HG03025 (cell line): ENCODE data around the gene GRM2.
"Not testable (repeated sequence)": the region's sequence is repeated elsewhere in the genome, so short reads cannot be mapped to it uniquely, and the experiment has no call there.

Experiments
- ATAC-seq: cut with Tn5 transposase; IDR thresholded peaks from one replicate; pipeline ENCODE4 v1.9.1; 2021; ENCODE audit warnings: mild to moderate bottlenecking, moderate library complexity; ENCODE audit not compliant: unreplicated experiment, low FRiP score

The GRM2 gene

GRCh38 chr3:51719410-51720025 is 12.7 kb downstream of the GRM2 start:
- ATAC-seq: no peak

GRCh38 chr3:51720292-51721061 is 13.6 kb downstream of the GRM2 start:
- no peak for ATAC-seq

- no peak for ATAC-seq
Measured at GRCh38 chr3:51721062-51721745, 14.3 kb downstream of the GRM2 start.

GRCh38 chr3:51722362-51722761 is 15.5 kb downstream of the GRM2 start:
- no peak for ATAC-seq

- no peak for ATAC-seq
Measured at GRCh38 chr3:51727500-51727899, 20.6 kb downstream of the GRM2 start.

- no peak for ATAC-seq
Measured at GRCh38 chr3:51729042-51729633, 22.3 kb downstream of the GRM2 start.

- no peak for ATAC-seq
Measured at GRCh38 chr3:51733859-51734571, 27.1 kb downstream of the GRM2 start.

GRCh38 chr3:51734572-51734907 is 27.7 kb downstream of the GRM2 start:
- no peak for ATAC-seq

- ATAC-seq: no peak
Measured at GRCh38 chr3:51735039-51735438, 28.2 kb downstream of the GRM2 start.

- ATAC-seq: no peak
Measured at GRCh38 chr3:51735950-51736349, 29.1 kb downstream of the GRM2 start.

GRCh38 chr3:51739110-51739509 is 32.2 kb downstream of the GRM2 start:
- ATAC-seq: no peak

GRCh38 chr3:51742320-51742719 is 35.5 kb downstream of the GRM2 start:
- not testable (repeated sequence) for ATAC-seq

GRCh38 chr3:51742978-51743377 is 36.1 kb downstream of the GRM2 start:
- not testable (repeated sequence) for ATAC-seq

GRCh38 chr3:51747840-51748239 is 41.0 kb downstream of the GRM2 start:
- no peak for ATAC-seq

- no peak for ATAC-seq
Measured at GRCh38 chr3:51748327-51748726, 41.5 kb downstream of the GRM2 start.

GRCh38 chr3:51750878-51751277 is 44.0 kb downstream of the GRM2 start:
- ATAC-seq: no peak

- ATAC-seq: no peak
Measured at GRCh38 chr3:51751287-51751686, 44.4 kb downstream of the GRM2 start.

- ATAC-seq: not testable (repeated sequence)
Measured at GRCh38 chr3:51753763-51754750, 47.2 kb downstream of the GRM2 start.

- ATAC-seq: no peak
Measured at GRCh38 chr3:51759203-51759602, 52.3 kb downstream of the GRM2 start.
